H1 (cell line): Measurements from ENCODE around the gene POLR2F. TPM values are rescaled to one million over a fixed set of nuclear protein-coding genes. Genes with fewer than 3 reads are reported as not detected.
"Not testable (repeated sequence)": the region's sequence is repeated elsewhere in the genome, so short reads cannot be mapped to it uniquely, and the experiment has no call there.

ENCODE experiments used
- CTCF ChIA-PET: fragments of 300-600 bp; sonication (Branson Sonifier 250); formaldehyde crosslinking; loops from one replicate; lab custom pipeline; 2021; ENCODE audit not compliant: partially characterized antibody; lab: Charles Lee
- POLR2A ChIA-PET: fragments of 300-600 bp; sonication (Branson Sonifier 250); formaldehyde crosslinking; loops from one replicate; lab custom pipeline; 2021; ENCODE audit warnings: inconsistent platforms; ENCODE audit not compliant: partially characterized antibody; lab: Charles Lee
- DNase-seq, 2 experiments: peaks; one replicate each; pipeline versions ENCODE4 v3.0.0 to v3.0.0-alpha.2; 2010 to 2022; ENCODE audit warnings: low spot score in 2 of 2, low read depth in 1 of 2, mixed read lengths in 1 of 2
- FAIRE-seq: peaks from 2 replicates; lab custom pipeline; 2011; peaks lifted over from hg19 to GRCh38; lab: Jason Lieb, UNC
- H2AFZ ChIP-seq: 2 replicates; pipeline ENCODE4 v1.8.1; 2012; ENCODE audit warnings: low read length, inconsistent platforms
- H2AK5ac ChIP-seq: 2 replicates; pipeline ENCODE4 v1.6.1; 2013; ENCODE audit warnings: low read depth, low read length
- H2BK120ac ChIP-seq: replicated peaks from 2 replicates; pipeline ENCODE3; 2013; ENCODE audit warnings: low read depth, low read length, inconsistent platforms
- H2BK12ac ChIP-seq: 2 replicates; pipeline ENCODE4 v1.6.1; 2013; ENCODE audit warnings: low read depth, low read length
- H2BK15ac ChIP-seq: 2 replicates; pipeline ENCODE4 v1.6.1; 2013; ENCODE audit warnings: low read length
- H2BK20ac ChIP-seq: 2 replicates; pipeline ENCODE4 v1.6.1; 2013; ENCODE audit warnings: low read length
- H2BK5ac ChIP-seq: 2 replicates; pipeline ENCODE4 v1.6.1; 2013; ENCODE audit warnings: low read depth, low read length
- H3K14ac ChIP-seq: 2 replicates; pipeline ENCODE4 v1.6.1; 2013; ENCODE audit warnings: inconsistent platforms; ENCODE audit not compliant: insufficient read length
- H3K18ac ChIP-seq: 2 replicates; pipeline ENCODE4 v1.6.1; 2013; ENCODE audit warnings: low read length; ENCODE audit errors: extremely low read depth
- H3K23ac ChIP-seq: 2 replicates; pipeline ENCODE4 v1.6.1; 2013; ENCODE audit warnings: inconsistent platforms; ENCODE audit not compliant: insufficient read length
- H3K23me2 ChIP-seq: 2 replicates; pipeline ENCODE4 v1.6.1; 2013; ENCODE audit warnings: low read depth, low read length
- H3K27ac ChIP-seq: 2 replicates; pipeline ENCODE4 v1.6.1; 2011; ENCODE audit warnings: low read depth, low read length, inconsistent platforms
- H3K27me3 ChIP-seq, 4 experiments: replicated peaks in 1 of 4; 1 replicate in 1 of 4; 2 replicates in 3 of 4; pipeline versions ENCODE4 v1.6.1 to v1.8.1; 2011 to 2013; ENCODE audit warnings: low read length in 3 of 4, mild to moderate bottlenecking in 3 of 4, inconsistent platforms in 2 of 4, mixed read lengths in 2 of 4, moderate library complexity in 1 of 4; ENCODE audit not compliant: control insufficient read depth in 3 of 4, insufficient read depth in 3 of 4; ENCODE audit errors: extremely low read depth in 1 of 4
- H3K36me3 ChIP-seq, 4 experiments: 2 replicates each; pipeline versions ENCODE4 v1.6.1 to v1.8.1; 2011 to 2013; ENCODE audit warnings: mild to moderate bottlenecking in 4 of 4, low read length in 3 of 4, moderate library complexity in 2 of 4, control low read depth in 1 of 4, inconsistent platforms in 1 of 4; ENCODE audit not compliant: insufficient read depth in 4 of 4, control insufficient read depth in 2 of 4
- H3K4ac ChIP-seq: replicated peaks from 2 replicates; pipeline ENCODE3; 2013; ENCODE audit warnings: low read length, low read depth, mixed read lengths, inconsistent platforms; ENCODE audit not compliant: insufficient read length
- H3K4me1 ChIP-seq, 4 experiments: replicated peaks in 1 of 4; 1 replicate in 1 of 4; 2 replicates in 3 of 4; pipeline versions ENCODE4 v1.6.1 to v1.8.1; 2011 to 2013; ENCODE audit warnings: low read length in 3 of 4, inconsistent platforms in 2 of 4, mixed read lengths in 1 of 4; ENCODE audit not compliant: insufficient read depth in 4 of 4, control insufficient read depth in 3 of 4
- H3K4me2 ChIP-seq, 2 experiments: 2 replicates each; pipeline versions ENCODE4 v1.6.1 to v1.8.1; 2011 to 2013; ENCODE audit warnings: low read depth in 2 of 2, low read length in 2 of 2, control low read depth in 1 of 2, inconsistent platforms in 1 of 2, mild to moderate bottlenecking in 1 of 2; ENCODE audit not compliant: insufficient read depth in 1 of 2
- H3K4me3 ChIP-seq, 4 experiments: fragments of 200-600, 300-600 bp in 1 of 4; sonication (generic), shearing (Covaris generic), sonication (Bioruptor Twin) in 1 of 4; 2 replicates each; pipeline versions ENCODE4 v1.5.1 to v1.8.1; 2011 to 2016; ENCODE audit warnings: low read length in 4 of 4, low read depth in 3 of 4, control low read depth in 2 of 4, inconsistent platforms in 2 of 4, mild to moderate bottlenecking in 2 of 4, mixed read lengths in 1 of 4, moderate library complexity in 1 of 4; ENCODE audit not compliant: insufficient read depth in 2 of 4; ENCODE audit errors: extremely low read depth in 1 of 4
- H3K56ac ChIP-seq: replicated peaks from 2 replicates; pipeline ENCODE3; 2013; ENCODE audit warnings: low read depth, mild to moderate bottlenecking, mixed read lengths, low read length, inconsistent platforms; ENCODE audit not compliant: insufficient read length
- H3K79me1 ChIP-seq: 2 replicates; pipeline ENCODE4 v1.6.1; 2013; ENCODE audit warnings: low read depth, low read length, control low read depth
- H3K79me2 ChIP-seq, 2 experiments: 2 replicates each; pipeline versions ENCODE4 v1.6.1 to v1.8.1; 2012 to 2013; ENCODE audit warnings: low read length in 2 of 2, mild to moderate bottlenecking in 2 of 2, inconsistent platforms in 1 of 2; ENCODE audit not compliant: insufficient read depth in 2 of 2, control insufficient read depth in 1 of 2
- H3K9ac ChIP-seq, 4 experiments: replicated peaks in 1 of 4; 1 replicate in 1 of 4; 2 replicates in 3 of 4; pipeline versions ENCODE4 v1.6.1 to v1.8.1; 2011 to 2013; ENCODE audit warnings: low read depth in 3 of 4, low read length in 3 of 4, control low read depth in 2 of 4, mild to moderate bottlenecking in 2 of 4, moderate library complexity in 2 of 4, inconsistent platforms in 1 of 4; ENCODE audit errors: extremely low read depth in 1 of 4
- H3K9me3 ChIP-seq, 2 experiments: 2 replicates each; pipeline versions ENCODE4 v1.6.1 to v1.8.1; 2012 to 2013; ENCODE audit warnings: mild to moderate bottlenecking in 2 of 2, moderate library complexity in 2 of 2, control low read depth in 1 of 2, inconsistent platforms in 1 of 2, low read depth in 1 of 2, low read length in 1 of 2, mixed read lengths in 1 of 2; ENCODE audit not compliant: insufficient read depth in 2 of 2
- H4K20me1 ChIP-seq, 2 experiments: replicated peaks in 1 of 2; 2 replicates each; pipeline versions ENCODE3 to v1.8.1; 2011 to 2013; ENCODE audit warnings: inconsistent platforms in 2 of 2, low read length in 2 of 2, mild to moderate bottlenecking in 1 of 2; ENCODE audit not compliant: insufficient read depth in 2 of 2, control insufficient read depth in 1 of 2
- H4K5ac ChIP-seq: 2 replicates; pipeline ENCODE4 v1.6.1; 2013; ENCODE audit warnings: low read length, low read depth, mixed read lengths, inconsistent platforms; ENCODE audit not compliant: insufficient read length
- H4K8ac ChIP-seq: 2 replicates; pipeline ENCODE4 v1.8.0; 2013; ENCODE audit warnings: mild to moderate bottlenecking, moderate library complexity, low read length, inconsistent platforms; ENCODE audit not compliant: insufficient read depth; ENCODE audit errors: extremely low read depth
- H4K91ac ChIP-seq: replicated peaks from 2 replicates; pipeline ENCODE3; 2013; ENCODE audit warnings: low read length, mixed read lengths, inconsistent platforms; ENCODE audit not compliant: insufficient read length
- WGBS, 2 experiments: shearing (Covaris generic) in 1 of 2; methylation state at CpG; one replicate each; pipeline versions ENCODE4 v1.1.6 to v1.1.7; 2013 to 2015; ENCODE audit warnings: low lambda C conversion rate in 2 of 2, mixed read lengths in 2 of 2, inconsistent platforms in 1 of 2, low coverage in 1 of 2, missing lambda C conversion rate in 1 of 2; ENCODE audit not compliant: insufficient replicate concordance in 2 of 2, insufficient coverage in 1 of 2, insufficient read length in 1 of 2; ENCODE audit errors: extremely low coverage in 1 of 2, missing lambda C conversion rate in 1 of 2; 5-methylcytosine and 5-hydroxymethylcytosine counted together
- polyA plus RNA-seq, 7 experiments: library from polyadenylated mRNA; depleted of rRNA in 3 of 7; stranded (reverse) in 5 of 7; unstranded in 2 of 7; fragments of >200 nt in 5 of 7; fragments of 200-250 nt in 2 of 7; gene quantifications; 1 replicate in 5 of 7; 2 replicates in 1 of 7; 4 replicates in 1 of 7; pipeline versions ENCODE4 v1.2.1 to v1.2.3, GENCODE V29; 2011 to 2013; ENCODE audit warnings: missing spikeins in 2 of 7, mixed read lengths in 2 of 7
- total RNA-seq: library from RNA; stranded (reverse); fragmentation: NEBNext Ultra II Directional; extraction: Animal tissue kit (Norgen Biotek cat#: 25700); gene quantifications from 2 replicates; pipeline ENCODE4 v1.2.1, GENCODE V29; 2021

POLR2F gene
- total and polyA plus RNA-seq, 2 of the 8 experiments (the other 6 are each of a cell fraction or from before 2014, with no cell fraction given): 150 to 176 TPM

DNA sequence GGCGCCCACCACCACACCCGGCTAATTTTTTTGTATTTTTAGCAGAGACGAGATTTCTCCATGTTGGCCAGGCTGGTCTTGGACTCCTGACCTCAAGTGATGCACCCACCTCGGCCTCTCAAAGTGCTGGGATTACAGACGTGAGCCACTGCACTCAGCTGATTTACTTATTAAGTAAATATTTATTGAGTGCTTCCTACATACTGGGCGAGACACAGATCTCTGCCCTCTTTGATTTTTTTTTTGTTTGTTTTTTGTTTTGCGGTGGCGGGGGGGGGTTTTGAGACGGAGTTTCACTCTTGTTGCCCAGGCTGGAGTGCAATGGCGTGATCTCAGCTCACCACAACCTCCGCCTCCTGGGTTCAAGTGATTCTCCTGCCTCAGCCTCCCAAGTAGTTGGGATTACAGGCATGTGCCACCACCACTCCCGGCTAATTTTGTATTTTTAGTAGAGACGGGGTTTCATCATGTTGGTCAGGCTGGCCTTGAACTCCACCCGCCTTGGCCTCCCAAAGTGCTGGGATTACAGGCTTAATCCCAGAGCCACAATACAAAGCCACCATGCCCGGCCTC, 2.4 kb downstream of the POLR2F start:
- H3K56ac ChIP-seq, H2AK5ac ChIP-seq, H3K4me3 ChIP-seq, H4K5ac ChIP-seq, H3K23me2 ChIP-seq, H3K27ac ChIP-seq, H3K18ac ChIP-seq, H3K79me1 ChIP-seq, H4K8ac ChIP-seq, H4K20me1 ChIP-seq, H2BK15ac ChIP-seq, H2BK120ac ChIP-seq, H3K14ac ChIP-seq, H2BK20ac ChIP-seq, H3K9ac ChIP-seq, H2BK5ac ChIP-seq, H2BK12ac ChIP-seq, H3K4me2 ChIP-seq, H3K23ac ChIP-seq, H3K27me3 ChIP-seq, H3K9me3 ChIP-seq, H4K91ac ChIP-seq, DNase-seq, H2AFZ ChIP-seq, H3K4ac ChIP-seq, FAIRE-seq: not testable (repeated sequence)
- Histone ChIP-seq H3K4me1 (peaks cover 0 to 10% (median 4%) of the 10 kb centered on the region in 4 experiments; a peak in 4 of 7 replicates), H3K79me2 (peaks cover 0 to 16% of the 10 kb centered on the region in 2 experiments; a peak in 2 of 4 replicates), H3K36me3 (peaks cover 10 to 31% (median 27%) of the 10 kb centered on the region in 4 experiments)
- ChIA-PET POLR2A (interaction anchor here (0.7 to 1.0 kb wide), 2 partner anchors 21 to 152 kb away, joined by 3 read pairs; no protein-coding TSS in a partner anchor), CTCF (interaction anchor here (1.3 to 7.9 kb wide), 5 partner anchors 10 to 69 kb away, joined by 3 to 48 read pairs (median 5); no protein-coding TSS in a partner anchor)
- 90% methylated on average over 15 of the region's 15 CpGs; no CpG with 5 or more reads in 1 of the 2 experiments for WGBS, 2 experiments
